ENCODE data around the gene C2orf76.

The C2orf76 gene

DNA sequence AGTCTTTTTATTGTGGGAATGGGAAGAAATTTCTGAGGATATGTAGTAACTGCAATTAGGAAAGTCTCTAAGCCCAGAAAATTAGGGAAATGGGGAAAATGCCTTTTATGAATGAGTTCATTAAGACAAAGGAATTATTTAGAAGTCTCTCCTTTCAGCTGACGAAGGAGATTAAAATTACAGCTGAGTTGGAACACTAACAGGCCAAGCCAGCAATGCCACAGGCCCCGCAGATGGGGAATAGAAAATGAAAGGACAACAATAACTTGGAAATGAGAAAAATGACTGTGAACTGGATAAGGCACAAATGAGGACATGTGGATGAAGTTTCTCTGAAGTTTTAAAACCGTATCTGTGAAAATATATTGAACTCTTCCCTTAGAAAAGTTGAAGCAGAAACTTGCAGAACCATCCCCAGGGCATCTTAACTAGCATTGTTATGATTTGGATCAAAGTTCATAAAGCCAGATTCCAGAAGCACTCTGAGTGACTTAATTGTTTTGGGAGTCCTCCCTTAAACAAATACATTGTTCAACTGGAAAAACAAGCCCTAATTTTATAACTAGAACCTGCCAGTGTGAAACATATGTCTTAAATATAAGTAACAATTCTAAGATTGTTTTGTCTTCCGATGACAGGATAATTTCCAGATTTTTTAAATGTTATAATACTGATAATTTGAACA is 51.3 kb downstream of the C2orf76 start:
- Histone ChIP-seq H3K27me3 (ENCODE audit: insufficient read depth, low read length) (no peaks in the 10 kb centered on the region), H3K36me3 (ENCODE audit: insufficient read depth, low read length) (no peaks in the 10 kb centered on the region), H3K4me3 (ENCODE audit: low read length) (no peak overlapping the region), H3K4me1 (ENCODE audit: insufficient read depth, low read length) (no peaks in the 10 kb centered on the region), H2AFZ (ENCODE audit: low read depth, low read length) (no peak overlapping the region), H3K9me3 (ENCODE audit: low read length) (no peaks in the 10 kb centered on the region)

DNA sequence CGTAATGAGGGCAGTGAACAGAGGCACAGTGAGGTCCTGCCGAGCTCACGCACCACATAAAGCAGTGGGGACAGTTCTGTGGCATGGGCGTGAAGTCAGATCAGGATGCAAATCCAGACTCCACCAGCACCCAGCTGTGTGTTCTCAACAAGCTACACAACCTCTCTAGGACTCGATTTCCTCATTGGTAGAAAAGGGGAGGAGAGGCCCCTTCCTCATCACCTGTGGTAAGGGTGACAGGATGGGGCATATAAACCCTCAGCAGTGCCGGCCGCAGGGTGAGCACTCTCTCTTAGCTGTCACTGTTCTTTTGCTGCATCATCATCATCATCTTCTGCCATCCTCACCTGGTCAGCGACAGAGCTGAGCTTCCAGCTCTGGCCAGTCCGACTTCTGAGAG is 54.8 kb downstream of the C2orf76 start:
- Histone ChIP-seq H3K27me3 (ENCODE audit: insufficient read depth, low read length) (no peaks in the 10 kb centered on the region), H3K9me3 (ENCODE audit: low read length) (no peaks in the 10 kb centered on the region), H2AFZ (ENCODE audit: low read depth, low read length) (no peak overlapping the region), H3K36me3 (ENCODE audit: insufficient read depth, low read length) (no peaks in the 10 kb centered on the region), H3K4me3 (ENCODE audit: low read length) (no peak overlapping the region), H3K4me1 (ENCODE audit: insufficient read depth, low read length) (no peaks in the 10 kb centered on the region)

DNA sequence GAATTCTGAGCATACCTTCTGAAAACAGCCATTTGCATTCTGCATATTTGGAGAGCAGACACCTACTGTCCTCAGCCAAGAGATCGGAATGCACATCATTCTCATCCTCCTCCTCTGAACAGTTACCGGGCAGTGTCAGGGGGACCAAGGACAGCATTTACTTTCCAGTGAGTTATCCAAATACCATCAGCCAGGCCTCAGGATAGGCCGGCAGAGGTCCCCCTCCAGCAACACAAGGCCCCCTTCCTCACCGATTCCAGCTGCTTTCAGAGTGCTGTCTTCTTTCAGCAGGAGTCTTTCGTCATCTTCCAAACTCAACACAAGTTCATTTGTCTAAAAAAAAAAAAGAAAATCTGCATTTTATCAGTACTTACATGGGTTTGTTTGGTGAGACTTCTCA is 55.3 kb downstream of the C2orf76 start:
- no peak overlapping the region for H3K4me3 ChIP-seq (ENCODE audit: low read length)
- no peaks in the 10 kb centered on the region for H3K4me1 ChIP-seq (ENCODE audit: insufficient read depth, low read length)
- no peaks in the 10 kb centered on the region for H3K36me3 ChIP-seq (ENCODE audit: insufficient read depth, low read length)
- H2AFZ ChIP-seq (ENCODE audit: low read depth, low read length), result no peak overlapping the region
- no peaks in the 10 kb centered on the region for H3K27me3 ChIP-seq (ENCODE audit: insufficient read depth, low read length)
- no peaks in the 10 kb centered on the region for H3K9me3 ChIP-seq (ENCODE audit: low read length)

DNA sequence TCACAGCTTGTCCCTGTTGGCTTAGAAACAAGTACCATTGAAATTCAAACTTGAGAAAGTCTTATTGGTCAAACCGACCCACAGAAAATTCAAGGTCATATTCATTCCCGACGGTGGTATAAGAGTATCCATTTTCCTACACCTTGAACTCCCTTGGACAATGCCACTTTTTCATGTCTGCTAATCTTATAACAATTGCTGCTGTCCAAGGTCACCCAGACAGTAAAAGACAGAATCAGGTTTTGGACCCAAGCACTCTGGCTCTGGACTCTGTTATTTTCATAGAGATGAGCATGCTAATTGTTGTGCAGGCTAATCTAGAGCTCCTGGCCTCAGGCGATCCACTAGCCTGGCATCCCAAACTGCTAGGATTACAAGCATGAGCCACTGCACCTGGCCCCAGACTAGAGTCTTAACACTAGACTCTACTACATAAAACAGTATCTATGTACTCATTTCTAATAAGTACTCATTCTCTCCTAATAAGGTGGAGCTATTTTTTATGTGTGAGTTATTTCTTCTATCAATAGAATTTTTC is 57.8 kb downstream of the C2orf76 start:
- H3K4me1 ChIP-seq (ENCODE audit: insufficient read depth, low read length), result no peaks in the 10 kb centered on the region
- H3K27me3 ChIP-seq (ENCODE audit: insufficient read depth, low read length), result no peaks in the 10 kb centered on the region
- H3K36me3 ChIP-seq (ENCODE audit: insufficient read depth, low read length), result no peaks in the 10 kb centered on the region
- H2AFZ ChIP-seq (ENCODE audit: low read depth, low read length), result no peak overlapping the region
- H3K4me3 ChIP-seq (ENCODE audit: low read length), result no peak overlapping the region
- H3K9me3 ChIP-seq (ENCODE audit: low read length), result no peaks in the 10 kb centered on the region

DNA sequence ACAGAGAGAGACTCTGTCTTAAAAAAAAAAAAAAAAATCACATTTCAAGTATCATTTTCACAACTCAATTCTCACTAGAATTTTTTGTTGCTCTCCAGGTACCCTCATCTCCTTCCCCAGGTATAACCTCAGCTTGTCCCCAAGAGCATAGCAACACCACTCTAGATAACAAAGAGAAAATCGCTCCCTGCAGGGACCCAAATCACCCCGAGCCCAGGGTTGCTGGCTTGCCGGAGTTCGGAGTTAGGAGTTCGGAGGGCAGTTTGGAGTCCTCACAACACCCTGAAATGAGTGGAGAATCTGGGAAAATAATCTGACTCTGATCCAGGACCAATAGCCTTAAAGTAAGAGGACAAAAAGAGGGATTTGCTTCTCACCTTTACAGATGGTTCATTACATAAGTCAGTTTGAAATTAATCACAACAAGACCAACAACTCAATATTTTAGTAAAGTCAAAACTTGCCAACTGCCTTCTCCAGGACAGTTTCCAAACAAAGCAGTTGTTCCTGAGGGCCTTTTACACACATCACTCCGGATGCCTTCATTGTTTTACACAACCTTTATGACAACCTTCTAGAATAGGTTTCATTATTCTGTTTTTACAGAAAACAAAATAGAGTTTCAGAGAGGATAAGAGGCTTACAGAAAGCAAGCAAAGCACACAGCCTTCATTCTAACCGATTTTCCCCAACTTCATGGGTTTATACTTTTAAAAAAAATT is 59.1 kb downstream of the C2orf76 start:
- H3K27me3 ChIP-seq (ENCODE audit: insufficient read depth, low read length), result no peaks in the 10 kb centered on the region
- peaks cover 11% of the 10 kb centered on the region for H3K4me1 ChIP-seq (ENCODE audit: insufficient read depth, low read length)
- no peaks in the 10 kb centered on the region for H3K36me3 ChIP-seq (ENCODE audit: insufficient read depth, low read length)
- no peak overlapping the region for H3K4me3 ChIP-seq (ENCODE audit: low read length)
- H3K9me3 ChIP-seq (ENCODE audit: low read length), result no peaks in the 10 kb centered on the region
- H2AFZ ChIP-seq (ENCODE audit: low read depth, low read length), result no peak overlapping the region

DNA sequence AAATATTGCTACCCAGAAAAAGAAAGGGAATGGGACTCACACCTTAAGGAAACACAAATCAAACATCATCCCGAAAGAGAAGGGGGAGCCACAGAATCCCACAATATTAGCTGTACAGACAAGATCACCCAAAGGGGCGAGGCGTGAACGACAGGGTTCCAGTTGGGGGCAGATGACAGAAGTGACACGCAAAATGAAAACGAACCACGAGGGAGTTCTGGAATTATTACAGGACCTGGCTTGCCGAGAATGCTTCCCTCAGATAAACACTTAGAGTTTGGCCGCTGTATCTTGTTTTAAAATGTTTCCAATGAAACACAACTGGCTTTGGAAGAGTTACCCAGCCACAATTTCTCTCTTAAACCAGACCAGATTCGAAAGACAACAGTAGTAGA is 60.4 kb downstream of the C2orf76 start:
- Histone ChIP-seq H3K27me3 (ENCODE audit: insufficient read depth, low read length) (no peaks in the 10 kb centered on the region), H3K36me3 (ENCODE audit: insufficient read depth, low read length) (no peaks in the 10 kb centered on the region), H2AFZ (ENCODE audit: low read depth, low read length) (no peak overlapping the region), H3K9me3 (ENCODE audit: low read length) (no peaks in the 10 kb centered on the region), H3K4me1 (ENCODE audit: insufficient read depth, low read length) (peaks cover 15% of the 10 kb centered on the region), H3K4me3 (ENCODE audit: low read length) (no peak overlapping the region)

DNA sequence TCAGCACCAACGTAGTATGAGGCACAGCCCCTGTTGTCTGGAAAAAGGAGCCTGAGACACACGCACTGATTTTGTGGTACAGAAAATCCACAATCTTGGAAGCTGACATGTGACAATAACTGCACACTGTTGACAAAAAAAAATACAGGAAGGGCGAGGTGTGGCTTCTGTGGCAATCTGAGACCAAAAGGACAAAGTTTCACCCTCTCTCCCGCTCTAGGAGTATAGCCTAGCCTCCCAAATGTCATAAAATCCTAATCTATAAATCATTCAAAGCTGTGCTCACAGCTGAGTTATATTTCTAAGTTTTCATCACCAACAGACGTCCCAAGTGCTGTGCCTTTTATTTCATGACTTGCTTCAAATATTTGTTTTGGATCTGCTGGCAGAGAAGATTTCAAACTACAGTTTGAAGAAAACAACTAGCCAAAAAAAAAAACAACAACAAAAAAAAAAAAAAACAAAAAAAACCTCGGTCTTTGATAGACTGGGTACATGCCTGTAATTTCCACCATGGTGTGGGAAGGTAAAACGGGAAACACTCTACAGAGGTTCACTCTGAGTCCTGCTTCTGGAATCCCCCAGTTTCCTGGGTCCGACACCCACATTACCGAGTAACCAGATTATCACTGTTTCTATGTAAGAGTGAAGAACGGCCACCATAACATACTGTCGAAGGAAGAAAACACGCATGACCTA is 61.0 kb downstream of the C2orf76 start:
- H3K27me3 ChIP-seq (ENCODE audit: insufficient read depth, low read length), result no peaks in the 10 kb centered on the region
- no peak overlapping the region for H3K4me3 ChIP-seq (ENCODE audit: low read length)
- H3K36me3 ChIP-seq (ENCODE audit: insufficient read depth, low read length), result no peaks in the 10 kb centered on the region
- no peaks in the 10 kb centered on the region for H3K9me3 ChIP-seq (ENCODE audit: low read length)
- H2AFZ ChIP-seq (ENCODE audit: low read depth, low read length), result no peak overlapping the region
- H3K4me1 ChIP-seq (ENCODE audit: insufficient read depth, low read length), result peaks cover 15% of the 10 kb centered on the region

DNA sequence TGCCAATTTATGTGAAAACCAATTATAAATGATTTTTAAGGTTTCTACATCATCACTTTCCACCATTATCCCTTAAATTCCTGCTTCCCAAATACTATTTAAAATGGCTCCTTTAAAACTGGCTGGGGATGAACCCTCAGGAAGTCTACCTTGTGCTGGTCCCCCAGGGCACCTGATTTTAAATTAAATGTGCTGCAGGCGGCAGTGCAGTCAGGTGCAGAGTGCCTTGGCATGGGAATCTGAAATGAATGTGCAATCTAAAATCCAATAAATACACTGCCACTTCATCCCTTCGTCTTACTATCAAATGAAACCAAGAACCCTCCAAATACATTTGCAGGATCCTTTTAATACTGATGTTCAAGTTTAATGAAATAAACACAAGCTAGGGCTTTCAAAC is 61.8 kb downstream of the C2orf76 start:
- no peaks in the 10 kb centered on the region for H3K36me3 ChIP-seq (ENCODE audit: insufficient read depth, low read length)
- peaks cover 15% of the 10 kb centered on the region for H3K4me1 ChIP-seq (ENCODE audit: insufficient read depth, low read length)
- no peak overlapping the region for H3K4me3 ChIP-seq (ENCODE audit: low read length)
- H3K9me3 ChIP-seq (ENCODE audit: low read length), result no peaks in the 10 kb centered on the region
- no peak overlapping the region for H2AFZ ChIP-seq (ENCODE audit: low read depth, low read length)
- no peaks in the 10 kb centered on the region for H3K27me3 ChIP-seq (ENCODE audit: insufficient read depth, low read length)

DNA sequence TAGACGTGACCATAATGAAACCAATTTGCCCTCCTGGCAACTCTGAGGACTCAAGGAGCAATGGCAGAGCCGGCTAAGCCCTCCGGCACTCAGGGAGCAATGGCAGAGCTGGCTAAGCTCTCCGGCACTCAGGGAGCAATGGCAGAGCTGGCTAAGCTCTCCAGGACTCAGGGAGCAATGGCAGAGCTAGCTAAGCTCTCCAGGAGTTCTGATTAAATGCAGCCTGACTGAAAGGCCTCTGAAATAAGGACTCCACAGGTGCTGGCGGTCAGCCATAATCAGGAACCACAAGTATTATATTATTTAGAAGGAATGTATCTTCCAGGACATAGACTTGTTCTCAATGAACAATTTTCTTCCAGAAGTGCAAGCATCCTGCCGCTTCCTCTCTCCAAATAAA is 65.2 kb downstream of the C2orf76 start:
- H3K27me3 ChIP-seq (ENCODE audit: insufficient read depth, low read length), result no peaks in the 10 kb centered on the region
- no peak overlapping the region for H2AFZ ChIP-seq (ENCODE audit: low read depth, low read length)
- H3K4me3 ChIP-seq (ENCODE audit: low read length), result no peak overlapping the region
- H3K9me3 ChIP-seq (ENCODE audit: low read length), result no peaks in the 10 kb centered on the region
- H3K36me3 ChIP-seq (ENCODE audit: insufficient read depth, low read length), result no peaks in the 10 kb centered on the region
- peaks cover 15% of the 10 kb centered on the region for H3K4me1 ChIP-seq (ENCODE audit: insufficient read depth, low read length)

DNA sequence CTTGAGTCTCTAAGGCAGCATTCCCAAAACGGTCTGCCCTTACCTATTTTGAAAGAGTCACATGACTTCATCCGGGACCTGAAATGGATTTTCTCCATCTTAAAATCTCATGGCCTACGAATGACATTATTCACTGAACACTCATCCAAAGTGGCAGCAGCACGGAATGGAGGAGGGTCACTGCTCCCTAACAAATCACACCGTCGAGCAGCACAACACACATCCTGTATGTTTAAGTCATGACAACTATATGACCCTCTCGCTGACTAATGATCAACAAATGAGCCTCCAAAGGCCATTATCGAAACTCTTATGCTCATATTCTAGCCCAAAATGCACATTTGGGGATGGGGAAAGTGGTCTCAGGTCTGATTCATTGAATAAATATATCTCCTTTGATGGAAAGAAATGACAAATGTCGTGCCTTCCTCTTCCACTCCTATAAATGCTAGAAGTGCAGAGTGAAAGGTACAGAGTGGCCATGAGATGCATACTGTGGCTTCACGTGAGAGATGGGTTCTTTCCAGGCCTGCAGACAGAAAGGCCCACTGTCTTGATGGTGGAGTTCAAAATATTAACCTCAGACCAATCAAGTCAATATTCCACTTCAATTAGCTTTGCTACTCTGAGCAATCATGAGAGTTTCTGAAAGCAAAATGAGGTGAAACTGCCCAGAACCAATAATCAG is 70.8 kb downstream of the C2orf76 start:
- no peaks in the 10 kb centered on the region for H3K36me3 ChIP-seq (ENCODE audit: insufficient read depth, low read length)
- no peaks in the 10 kb centered on the region for H3K9me3 ChIP-seq (ENCODE audit: low read length)
- peaks cover 6% of the 10 kb centered on the region for H3K4me1 ChIP-seq (ENCODE audit: insufficient read depth, low read length)
- no peak overlapping the region for H3K4me3 ChIP-seq (ENCODE audit: low read length)
- no peak overlapping the region for H2AFZ ChIP-seq (ENCODE audit: low read depth, low read length)
- H3K27me3 ChIP-seq (ENCODE audit: insufficient read depth, low read length), result no peaks in the 10 kb centered on the region

DNA sequence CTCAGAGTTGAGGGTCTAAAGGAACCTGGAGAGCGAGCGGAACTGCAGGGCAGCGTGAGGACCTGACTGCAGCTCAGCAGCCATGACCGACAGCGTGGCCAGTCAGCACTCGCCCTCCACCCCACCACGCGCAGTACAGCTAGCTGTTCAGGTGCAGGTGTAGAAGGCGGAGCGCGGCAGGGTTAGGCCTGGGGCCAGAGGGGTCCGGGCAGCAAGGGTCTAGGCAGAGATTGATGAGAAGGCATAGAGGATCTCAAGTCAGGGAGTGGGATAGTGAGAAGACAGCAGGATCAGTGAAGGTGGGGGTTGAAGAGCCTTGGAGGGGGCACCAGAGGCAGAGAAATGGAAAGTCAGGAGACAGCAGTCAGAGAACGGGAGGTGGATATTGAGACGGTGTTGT is 72.0 kb downstream of the C2orf76 start:
- Histone ChIP-seq H2AFZ (ENCODE audit: low read depth, low read length) (no peak overlapping the region), H3K4me1 (ENCODE audit: insufficient read depth, low read length) (peaks cover 6% of the 10 kb centered on the region), H3K9me3 (ENCODE audit: low read length) (no peaks in the 10 kb centered on the region), H3K27me3 (ENCODE audit: insufficient read depth, low read length) (no peaks in the 10 kb centered on the region), H3K4me3 (ENCODE audit: low read length) (no peak overlapping the region), H3K36me3 (ENCODE audit: insufficient read depth, low read length) (no peaks in the 10 kb centered on the region)

DNA sequence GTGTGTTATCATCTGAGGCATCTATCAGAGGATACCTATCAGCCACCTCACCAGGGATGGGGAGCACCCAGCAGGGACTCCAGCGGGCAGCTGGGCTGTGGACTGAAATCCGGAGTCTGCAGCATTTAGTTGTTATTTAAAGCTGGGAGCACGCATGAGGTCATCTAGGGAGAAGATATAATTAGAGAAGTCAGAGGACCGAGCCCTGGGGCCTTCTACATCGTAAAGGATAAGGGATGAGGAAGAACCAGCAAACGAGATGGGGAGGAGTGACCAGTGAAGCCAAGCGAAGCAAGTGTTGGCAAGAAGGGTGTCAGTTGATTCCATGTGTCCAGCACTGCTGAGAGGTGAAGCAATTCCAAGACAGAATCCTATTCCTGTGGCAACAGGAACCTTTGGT is 72.7 kb downstream of the C2orf76 start:
- H2AFZ ChIP-seq (ENCODE audit: low read depth, low read length), result no peak overlapping the region
- no peak overlapping the region for H3K4me3 ChIP-seq (ENCODE audit: low read length)
- no peaks in the 10 kb centered on the region for H3K9me3 ChIP-seq (ENCODE audit: low read length)
- no peaks in the 10 kb centered on the region for H3K36me3 ChIP-seq (ENCODE audit: insufficient read depth, low read length)
- no peaks in the 10 kb centered on the region for H3K27me3 ChIP-seq (ENCODE audit: insufficient read depth, low read length)
- H3K4me1 ChIP-seq (ENCODE audit: insufficient read depth, low read length), result peaks cover 6% of the 10 kb centered on the region

DNA sequence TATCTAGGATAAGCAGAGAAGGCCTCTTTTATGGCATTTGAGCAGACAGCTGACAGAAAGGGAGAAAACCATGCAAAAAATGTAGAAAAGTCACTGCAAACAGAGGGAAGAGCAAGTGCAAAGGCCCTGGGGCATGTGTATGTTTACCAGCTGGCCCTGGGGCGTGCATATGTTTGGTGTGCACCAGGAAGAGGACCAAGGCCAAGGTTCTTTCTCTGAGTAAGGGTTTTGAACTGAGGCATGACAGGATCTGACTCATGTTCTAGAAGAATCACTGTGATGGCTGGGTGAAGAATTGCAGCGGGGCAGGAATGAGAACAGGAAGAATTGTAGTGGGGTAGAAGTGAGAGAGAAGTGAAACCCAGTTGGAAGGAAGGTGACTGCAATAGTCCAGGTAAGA is 73.4 kb downstream of the C2orf76 start:
- no peak overlapping the region for H3K4me3 ChIP-seq (ENCODE audit: low read length)
- H3K36me3 ChIP-seq (ENCODE audit: insufficient read depth, low read length), result no peaks in the 10 kb centered on the region
- H3K9me3 ChIP-seq (ENCODE audit: low read length), result no peaks in the 10 kb centered on the region
- H2AFZ ChIP-seq (ENCODE audit: low read depth, low read length), result no peak overlapping the region
- no peaks in the 10 kb centered on the region for H3K27me3 ChIP-seq (ENCODE audit: insufficient read depth, low read length)
- H3K4me1 ChIP-seq (ENCODE audit: insufficient read depth, low read length), result peaks cover 6% of the 10 kb centered on the region
